ENCODE data around the gene L3MBTL2.

GRCh38 chr22:41215926-41216325, 10.8 kb downstream of the L3MBTL2 start:
- TF ChIP-seq CTCF (CRISPR knock-in tag; IDR thresholded peaks at IDR 0.05) (no peak), CEBPZ (IDR thresholded peaks at IDR 0.05; ENCODE audit: low read length) (no peak), HNF4A (CRISPR knock-in tag; IDR thresholded peaks at IDR 0.05) (no peak), HDAC2 (CRISPR knock-in tag; IDR thresholded peaks at IDR 0.05) (no peak), RXRA (CRISPR knock-in tag; IDR thresholded peaks at IDR 0.05) (no peak), USF2 (IDR thresholded peaks at IDR 0.05; ENCODE audit: low read depth, low read length) (no peak), USF2 (CRISPR knock-in tag; IDR thresholded peaks at IDR 0.05; ENCODE audit: borderline replicate concordance) (no peak), ZNF253 (CRISPR knock-in tag; IDR thresholded peaks at IDR 0.05; ENCODE audit: borderline replicate concordance) (no peak), ZNF615 (CRISPR knock-in tag; IDR thresholded peaks at IDR 0.05; ENCODE audit: borderline replicate concordance) (no peak), ETV5 (CRISPR knock-in tag; IDR thresholded peaks at IDR 0.05; ENCODE audit: borderline replicate concordance) (no peak), ZBTB8A (CRISPR knock-in tag; IDR thresholded peaks at IDR 0.05; ENCODE audit: borderline replicate concordance, low read depth) (no peak), ZNF451 (CRISPR knock-in tag; IDR thresholded peaks at IDR 0.05) (no peak), ZHX2 (IDR thresholded peaks at IDR 0.05; ENCODE audit: low read depth) (no peak), ZHX2 (CRISPR knock-in tag; IDR thresholded peaks at IDR 0.05; ENCODE audit: borderline replicate concordance) (no peak)
